Left lobe of liver (tissue), 1 donor: ENCODE data around the gene UNCX. TPM values are rescaled to one million over a fixed set of nuclear protein-coding genes. Genes with fewer than 3 reads are reported as not detected.

Experiments
- total RNA-seq: library from RNA; stranded (reverse); gene quantifications from one replicate; pipeline ENCODE4 v1.2.1, GENCODE V29; 2021
- donor health status: DM: no; HTN: yes; CAD: no.

The UNCX gene
- total RNA-seq, 1 donor from 2014 or later, result not detected

Other genes with a start within 250 kb of the UNCX start
- gene CYP2W1, start 249.7 kb upstream of the UNCX start, total RNA-seq, result 0.08 TPM
- 28.1 TPM for gene GPR146, start 188.3 kb upstream of the UNCX start, total RNA-seq
- 29.8 TPM for gene GPER1, start 144.8 kb upstream of the UNCX start, total RNA-seq
- gene ZFAND2A, start 72.7 kb upstream of the UNCX start, total RNA-seq, result 39.8 TPM
- gene MICALL2, start 226.6 kb downstream of the UNCX start, total RNA-seq, result 18.0 TPM